ENCODE data around the gene GPC6.

The GPC6 gene

DNA sequence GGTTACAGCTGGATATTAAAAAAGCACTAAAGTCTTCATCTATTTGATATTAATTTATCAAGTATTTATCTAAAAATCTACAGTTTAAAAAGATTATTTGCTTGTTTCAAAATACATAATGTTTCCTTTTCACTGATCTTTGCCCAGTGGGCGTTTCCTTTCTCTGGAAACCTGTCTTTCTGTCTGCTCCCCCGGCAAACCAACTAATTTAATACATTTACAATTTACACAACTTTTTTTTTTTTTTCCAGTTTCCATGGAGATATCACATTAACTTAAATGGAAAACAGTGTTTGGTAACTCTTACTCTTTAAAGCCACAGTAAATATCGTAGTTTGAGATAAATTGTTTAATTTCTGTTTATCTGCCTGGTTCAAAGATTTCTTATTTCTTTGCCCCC lies 5.3 kb downstream of the GPC6 start:
- DNase-seq: no peak

DNA sequence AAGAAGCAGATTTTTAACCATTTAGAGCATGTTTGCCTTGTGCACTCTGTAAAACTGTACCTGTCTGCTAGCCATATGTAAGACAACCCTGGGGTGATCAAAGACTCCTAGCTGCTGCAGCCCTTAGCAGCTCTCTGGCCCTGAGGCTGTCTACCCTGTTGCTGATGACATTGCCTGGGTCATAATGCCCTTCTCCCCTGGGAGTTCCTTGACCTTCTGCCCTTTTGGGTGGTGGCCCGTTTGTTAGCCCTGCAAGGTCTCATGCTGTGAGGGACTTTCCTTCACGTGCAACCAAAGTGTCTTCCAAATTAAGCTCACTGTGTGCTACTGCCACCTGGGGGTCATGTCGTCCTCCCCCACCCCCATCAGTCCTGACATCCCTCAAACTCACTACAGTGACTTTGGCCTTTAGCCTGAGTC lies 7.4 kb downstream of the GPC6 start:
- DNase-seq: no peak

DNA sequence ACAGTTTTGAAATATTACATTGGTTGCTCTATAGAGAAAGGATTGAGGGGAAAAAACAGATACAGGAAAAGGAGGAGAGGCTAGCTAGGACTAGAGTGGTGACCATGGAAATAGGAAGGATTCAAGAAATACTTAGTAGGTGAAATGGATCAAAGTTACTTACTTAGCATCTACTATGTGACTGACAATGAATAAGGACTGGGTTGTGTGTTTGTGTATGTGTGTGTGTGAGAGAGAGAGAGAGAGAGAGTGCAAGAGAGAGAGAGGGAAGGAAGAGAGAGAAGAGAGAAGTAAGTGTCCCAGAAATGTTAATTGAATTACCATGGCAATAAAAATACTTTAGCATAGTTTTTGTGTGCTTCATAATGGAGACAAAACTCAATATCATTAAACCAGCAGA lies 7.9 kb downstream of the GPC6 start:
- DNase-seq: no peak

DNA sequence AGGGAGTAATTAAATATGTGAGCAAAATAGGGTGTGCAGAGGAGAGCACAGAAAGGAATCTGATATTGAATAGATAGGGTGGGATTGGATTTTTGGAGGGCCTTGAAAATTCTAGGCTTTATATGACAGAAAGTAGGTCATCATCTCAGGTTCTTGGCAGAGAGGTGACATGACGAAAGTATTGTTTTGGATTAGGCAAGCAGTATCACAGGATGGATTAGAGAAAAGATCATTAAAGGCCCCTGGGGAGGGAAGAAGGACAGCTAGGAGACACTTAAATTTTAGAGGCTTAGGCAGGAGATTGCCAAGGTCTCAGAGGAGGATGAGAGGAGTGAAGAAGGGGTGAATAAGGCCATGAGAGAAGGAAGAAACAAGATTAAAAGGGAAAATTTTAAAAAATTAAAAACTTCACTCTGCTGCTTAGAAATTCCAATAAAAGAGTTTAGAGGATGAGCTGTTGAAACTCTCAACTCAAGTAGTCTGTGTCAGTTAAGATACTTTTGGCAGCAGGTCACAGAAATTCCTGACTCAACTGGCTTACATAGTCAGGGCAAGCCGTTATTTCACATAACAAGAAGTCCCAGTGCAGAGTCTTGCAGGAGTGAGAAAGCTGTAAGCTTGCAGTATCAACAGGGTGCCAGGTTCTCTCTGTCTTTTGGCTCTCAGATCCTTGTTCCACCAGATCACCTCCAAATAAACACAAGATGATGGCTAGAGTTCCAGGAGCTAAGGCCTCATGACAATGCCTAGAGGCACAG lies 8.8 kb downstream of the GPC6 start:
- DNase-seq: no peak

GRCh38 chr13:93238711-93239110 lies 12.1 kb downstream of the GPC6 start:
- DNase-seq: no peak

- no peak for DNase-seq
These were observed 16.9 kb downstream of the GPC6 start for GRCh38 chr13:93243375-93244063.

DNA sequence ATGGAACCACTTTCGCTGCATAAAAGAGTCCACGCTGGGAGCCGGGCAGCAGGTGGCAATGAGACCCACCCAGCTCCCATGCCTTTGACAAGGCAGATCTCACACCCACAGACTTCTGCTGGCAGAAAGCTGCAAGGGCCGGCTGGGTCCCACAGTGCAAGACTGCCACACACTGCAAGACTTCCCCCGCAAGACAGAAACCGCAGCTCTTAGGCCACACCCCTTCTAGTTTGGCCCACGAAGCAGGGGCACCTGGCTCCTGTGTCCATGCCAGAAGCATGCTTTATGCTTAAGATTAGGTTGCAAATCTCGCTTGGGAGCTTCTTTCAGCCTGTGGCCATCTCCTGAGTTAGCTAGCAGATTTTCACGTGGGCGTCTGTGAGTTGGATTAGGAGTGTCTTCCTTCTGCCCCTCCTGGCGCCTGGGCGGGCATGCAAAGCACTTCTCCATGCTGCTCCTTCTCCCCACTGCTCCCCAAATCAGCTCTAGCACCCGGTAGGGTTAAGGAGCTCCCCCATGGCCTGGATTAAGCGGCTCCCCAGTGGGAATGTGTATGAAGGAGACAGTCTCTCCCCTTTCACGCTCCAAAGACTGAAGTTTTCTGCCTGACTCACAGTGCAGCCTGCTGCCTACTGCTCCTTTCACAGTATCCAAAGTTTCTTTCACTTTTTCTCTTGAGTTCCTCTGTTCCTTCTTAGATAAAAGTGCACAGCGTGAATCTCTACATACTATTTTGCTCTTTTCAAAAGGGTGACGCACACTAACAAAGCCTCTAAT lies 17.7 kb downstream of the GPC6 start:
- DNase-seq: no peak

- DNase-seq: no peak
These were observed 18.3 kb downstream of the GPC6 start for GRCh38 chr13:93244918-93245280.

GRCh38 chr13:93246069-93246468 lies 19.5 kb downstream of the GPC6 start:
- DNase-seq: no peak

DNA sequence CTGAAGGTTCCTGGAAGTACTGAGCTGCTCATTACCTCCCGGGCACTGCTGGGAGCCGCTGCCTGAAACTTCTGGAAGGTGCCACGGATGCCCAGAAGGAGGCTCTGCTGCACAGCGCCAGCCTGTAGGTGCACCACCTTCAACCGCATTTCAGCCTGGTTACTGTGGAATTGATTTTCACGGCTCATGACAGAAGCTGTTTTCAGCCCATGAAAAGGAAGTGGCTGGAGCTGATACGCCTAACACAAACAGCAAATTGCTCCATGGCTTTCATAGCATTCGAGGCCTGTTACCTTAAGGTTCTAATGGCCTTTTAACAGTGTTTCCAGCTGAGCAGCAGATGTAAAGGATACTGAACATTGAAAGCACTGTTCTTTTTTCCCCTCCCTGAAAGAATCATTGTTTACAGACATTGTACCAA lies 22.0 kb downstream of the GPC6 start:
- no peak for DNase-seq

DNA sequence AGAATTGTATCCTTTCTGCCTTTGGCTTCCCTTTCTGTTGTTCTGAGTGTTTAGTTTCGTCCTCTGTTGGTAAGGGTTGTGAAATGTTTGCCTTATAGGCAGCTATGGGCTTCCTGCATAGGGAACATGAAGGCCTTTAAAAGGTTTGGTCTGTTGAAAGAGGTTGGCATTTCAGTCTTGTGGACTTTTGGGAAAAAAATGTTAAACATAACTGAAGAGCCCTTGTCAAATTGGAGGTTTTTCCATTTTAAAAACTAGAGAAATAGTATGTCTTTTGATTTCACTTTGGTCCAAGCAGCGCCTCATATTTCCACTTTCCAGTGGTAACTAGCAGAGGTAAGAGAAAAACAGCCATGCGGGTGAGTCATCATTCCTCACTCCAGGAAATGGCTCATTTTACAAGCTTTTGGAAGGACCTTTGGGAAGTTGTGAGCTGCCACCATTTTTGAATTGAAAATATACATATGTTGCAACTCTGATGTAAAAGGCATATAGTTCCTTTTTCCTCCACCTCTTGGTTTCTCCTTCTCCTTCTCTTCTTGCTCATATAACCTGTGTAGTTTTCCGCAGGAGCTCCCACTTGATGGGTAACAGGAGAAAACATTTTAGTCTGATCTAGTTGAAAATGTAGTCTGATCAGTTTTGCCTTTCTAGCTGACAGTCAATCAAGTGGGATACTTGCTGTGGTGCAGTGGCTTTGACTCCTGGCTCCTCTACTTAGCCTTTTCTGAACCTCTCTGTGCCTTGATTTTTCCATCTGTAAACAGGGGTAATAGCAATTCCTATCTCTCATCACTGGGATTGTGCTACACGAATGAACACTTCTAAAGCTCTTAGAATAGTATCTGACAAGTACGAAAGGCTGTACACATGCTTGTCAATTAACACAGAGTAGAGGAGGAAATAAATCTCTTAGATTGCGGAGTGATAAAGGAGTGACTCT lies 23.0 kb downstream of the GPC6 start:
- DNase-seq: no peak

GRCh38 chr13:93254775-93255174 lies 28.2 kb downstream of the GPC6 start:
- no peak for DNase-seq

DNA sequence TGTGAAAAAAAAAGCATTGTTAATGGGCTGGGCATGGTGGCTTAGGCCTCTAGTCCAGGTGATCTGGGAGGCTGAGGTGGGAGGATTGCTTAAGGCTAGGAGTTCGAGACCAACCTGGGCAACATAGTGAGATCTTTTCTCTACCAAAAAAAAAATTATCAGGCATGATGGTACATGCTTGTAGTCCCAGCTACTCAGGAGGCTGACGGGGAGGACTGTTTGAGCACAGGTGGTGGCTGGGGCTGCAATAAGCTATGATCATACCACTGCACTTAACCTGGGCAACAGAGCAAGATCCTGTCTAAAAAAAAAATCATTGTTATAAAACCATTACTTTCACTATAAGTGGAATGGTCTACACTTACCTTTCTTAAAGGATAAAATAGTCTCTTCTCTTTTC lies 30.4 kb downstream of the GPC6 start:
- DNase-seq: no peak

GRCh38 chr13:93259527-93260080 lies 33.0 kb downstream of the GPC6 start:
- DNase-seq: no peak

DNA sequence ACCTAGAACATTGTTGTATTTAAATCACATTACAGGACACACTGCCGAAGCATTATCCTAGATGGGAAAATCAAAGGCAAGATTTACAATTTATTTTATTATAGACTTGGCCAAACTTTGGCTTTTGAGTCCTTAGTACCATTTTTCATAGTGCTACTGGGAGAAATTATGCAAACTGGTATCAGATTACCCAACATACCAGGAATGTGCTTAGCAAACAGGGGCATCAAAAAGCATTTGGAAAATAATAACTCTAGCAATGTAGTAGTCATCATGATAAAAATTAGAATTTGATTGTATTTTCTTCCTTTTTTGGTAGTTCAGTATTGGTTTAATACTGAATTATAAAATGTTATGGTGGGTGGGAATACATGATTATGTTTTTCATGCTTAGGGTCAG lies 34.0 kb downstream of the GPC6 start:
- DNase-seq: no peak

- DNase-seq: no peak
These were observed 36.2 kb downstream of the GPC6 start for GRCh38 chr13:93262729-93263345.

- DNase-seq: no peak
These were observed 38.3 kb downstream of the GPC6 start for GRCh38 chr13:93264876-93265275.

GRCh38 chr13:93265800-93266199 lies 39.2 kb downstream of the GPC6 start:
- DNase-seq: no peak

DNA sequence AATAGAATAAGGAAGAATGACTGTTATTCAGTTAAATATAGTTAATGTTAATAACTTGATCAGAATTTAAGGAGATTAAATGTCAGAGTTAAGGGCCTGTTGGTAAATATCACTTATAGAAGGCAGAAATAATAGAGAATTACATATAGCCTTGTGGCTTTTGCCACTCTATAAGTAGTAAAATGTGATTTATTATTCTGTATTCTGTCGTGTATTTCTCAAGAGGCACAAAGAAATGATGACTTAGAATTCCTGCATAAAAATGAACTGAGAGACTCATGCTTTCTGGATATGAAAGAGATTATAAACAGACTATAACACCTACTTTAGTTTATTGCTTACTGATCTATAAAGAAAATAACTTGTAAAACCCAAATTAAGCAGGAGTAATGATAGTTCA lies 40.1 kb downstream of the GPC6 start:
- no peak for DNase-seq

GRCh38 chr13:93268327-93269028 lies 41.9 kb downstream of the GPC6 start:
- no peak for DNase-seq

Data from activated CD4-positive, alpha-beta T cell treated with anti-CD3 and anti-CD28 coated beads for 4 hours (primary cell).